ENCODE results near the gene ANKS1B.

Gene ANKS1B

DNA sequence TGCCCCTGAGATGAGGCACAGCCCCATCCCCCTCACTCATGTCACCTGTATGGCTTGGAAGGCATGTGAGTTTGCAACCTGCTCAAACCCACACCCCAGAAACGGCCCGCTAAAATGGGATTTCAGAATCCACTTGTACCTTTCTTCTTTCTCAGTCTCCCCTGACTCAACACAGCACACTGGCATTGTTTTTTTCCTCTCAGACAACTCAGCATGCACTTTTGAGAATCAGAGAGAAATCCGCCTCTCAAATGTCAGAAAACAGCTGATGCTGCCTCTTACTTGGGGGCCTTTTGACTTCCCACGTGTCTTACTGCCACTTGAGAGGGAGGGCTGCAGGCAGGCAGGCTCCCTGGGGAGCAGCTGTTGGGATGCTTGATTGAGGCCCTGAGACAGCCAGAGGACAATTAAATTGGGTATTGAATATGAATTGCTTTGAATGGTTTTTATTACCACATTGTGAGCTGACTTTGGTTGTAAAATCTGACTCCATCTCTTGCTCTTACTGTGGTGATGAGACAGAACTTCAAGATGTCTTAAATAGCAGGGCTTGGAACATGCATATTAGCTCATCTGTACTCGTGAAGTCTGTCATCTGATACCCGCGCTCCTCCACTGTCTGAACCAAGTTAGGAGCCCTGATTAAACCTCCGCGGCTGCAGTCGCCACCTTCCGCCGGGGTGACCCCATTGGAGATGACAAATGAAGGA, 1243.0 kb downstream of the ANKS1B start:
- no peak for DNase-seq (ENCODE audit: low read depth in 1 of 2, low spot score in 1 of 2)

DNA sequence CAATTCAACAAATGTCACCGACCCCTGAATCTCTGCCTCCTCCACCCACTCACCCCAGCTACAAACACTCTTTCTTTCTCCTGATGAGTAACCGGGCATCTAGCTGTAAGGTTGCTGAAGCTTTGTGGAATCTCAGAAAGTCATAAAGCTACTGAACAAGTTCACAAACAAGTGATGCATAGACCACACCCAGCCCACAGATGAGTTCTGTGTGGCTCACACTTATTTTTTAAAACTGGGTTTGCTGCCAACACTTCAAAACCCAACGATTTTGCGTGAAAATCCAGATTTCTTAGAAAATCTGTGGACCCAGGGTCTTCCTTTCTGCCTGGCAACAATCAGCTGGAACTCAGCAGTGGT, 1243.6 kb downstream of the ANKS1B start:
- no peak for DNase-seq (ENCODE audit: low read depth in 1 of 2, low spot score in 1 of 2)

DNA sequence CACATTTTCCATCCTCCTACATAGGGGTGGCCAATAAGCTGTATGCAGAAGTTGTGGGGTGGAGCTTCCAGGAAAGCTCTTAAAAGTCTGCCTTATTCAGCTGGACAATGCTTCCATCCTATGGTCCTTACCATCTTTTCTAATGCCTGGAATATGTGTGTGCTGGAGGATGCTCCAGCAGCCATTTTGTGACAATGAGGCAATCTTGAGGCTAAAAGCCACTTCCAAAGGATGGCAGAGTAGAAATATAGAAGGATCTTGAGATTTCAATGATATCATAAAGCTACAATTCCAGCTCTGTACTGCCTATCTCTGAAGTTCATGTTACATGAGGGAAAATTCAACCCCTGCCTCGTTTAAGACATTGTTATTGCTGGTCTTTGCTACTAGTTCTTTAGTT, 1244.0 kb downstream of the ANKS1B start:
- no peak for DNase-seq (ENCODE audit: low read depth in 1 of 2, low spot score in 1 of 2)

DNA sequence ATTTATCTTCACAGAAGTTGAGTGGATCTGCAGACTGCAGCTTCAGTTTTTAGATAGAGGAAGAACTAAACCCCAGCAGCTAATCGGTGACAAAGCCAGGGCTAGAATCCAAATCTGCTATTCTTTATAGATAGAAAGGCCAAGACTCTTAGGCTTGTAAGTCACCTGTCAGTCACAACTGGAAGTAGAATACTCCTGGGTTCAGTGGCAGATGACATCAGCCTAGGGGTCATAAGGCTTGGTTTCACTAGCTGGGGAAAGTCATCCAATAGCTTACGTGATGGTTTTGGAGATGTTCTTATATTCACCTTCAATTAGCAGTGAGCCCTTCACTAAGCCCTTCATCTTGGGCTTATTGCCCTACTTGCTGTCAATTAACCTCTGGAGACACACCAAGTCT, 1246.2 kb downstream of the ANKS1B start:
- DNase-seq (ENCODE audit: low read depth in 1 of 2, low spot score in 1 of 2) = no peak

GRCh38 chr12:98738002-98738401, 1246.7 kb downstream of the ANKS1B start:
- DNase-seq (ENCODE audit: low read depth in 1 of 2, low spot score in 1 of 2) = no peak

- no peak for DNase-seq (ENCODE audit: low read depth in 1 of 2, low spot score in 1 of 2)
These were observed 1247.4 kb downstream of the ANKS1B start for GRCh38 chr12:98737322-98737712.

- DNase-seq (ENCODE audit: low read depth in 1 of 2, low spot score in 1 of 2) = no peak
These were observed 1248.1 kb downstream of the ANKS1B start for GRCh38 chr12:98736352-98737321.

- DNase-seq (ENCODE audit: low read depth in 1 of 2, low spot score in 1 of 2) = no peak
These were observed 1248.9 kb downstream of the ANKS1B start for GRCh38 chr12:98735821-98736220.

GRCh38 chr12:98733667-98734350, 1250.9 kb downstream of the ANKS1B start:
- DNase-seq (ENCODE audit: low read depth in 1 of 2, low spot score in 1 of 2) = no peak

- no peak for DNase-seq (ENCODE audit: low read depth in 1 of 2, low spot score in 1 of 2)
These were observed 1254.3 kb downstream of the ANKS1B start for GRCh38 chr12:98730412-98730811.

GRCh38 chr12:98727196-98727595, 1257.5 kb downstream of the ANKS1B start:
- no peak for DNase-seq (ENCODE audit: low read depth in 1 of 2, low spot score in 1 of 2)

- peak in 1 of 2 donors; percentile 16 for DNase-seq (ENCODE audit: low read depth in 1 of 2, low spot score in 1 of 2)
These were observed 1259.1 kb downstream of the ANKS1B start for GRCh38 chr12:98725476-98726247.

- DNase-seq (ENCODE audit: low read depth in 1 of 2, low spot score in 1 of 2) = no peak
These were observed 1260.2 kb downstream of the ANKS1B start for GRCh38 chr12:98724384-98725155.

DNA sequence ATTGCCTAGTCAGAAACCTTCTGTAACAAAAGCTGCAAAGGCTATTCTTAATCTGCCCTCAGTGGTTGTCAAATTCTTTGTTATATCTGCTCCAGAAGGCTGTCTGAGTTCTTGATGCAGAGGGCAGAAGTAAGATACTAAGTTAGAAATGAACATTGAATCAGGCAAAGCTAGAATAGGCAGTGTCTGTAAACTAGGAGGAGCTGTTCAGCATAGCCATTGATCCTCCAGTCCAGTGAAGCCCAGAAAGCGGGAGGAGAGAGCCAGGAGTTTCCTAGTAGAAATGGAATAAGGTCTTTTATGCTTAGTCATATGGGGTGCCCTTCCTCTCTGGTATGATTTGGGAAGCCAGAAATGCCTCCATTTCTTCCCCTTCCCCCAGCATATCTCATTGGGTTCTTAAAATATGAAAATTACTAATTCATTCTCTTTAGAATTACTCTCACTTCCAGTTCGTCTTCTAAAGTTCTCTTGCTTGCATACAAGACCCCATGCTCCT, 1263.5 kb downstream of the ANKS1B start:
- DNase-seq (ENCODE audit: low read depth in 1 of 2, low spot score in 1 of 2) = no peak

DNA sequence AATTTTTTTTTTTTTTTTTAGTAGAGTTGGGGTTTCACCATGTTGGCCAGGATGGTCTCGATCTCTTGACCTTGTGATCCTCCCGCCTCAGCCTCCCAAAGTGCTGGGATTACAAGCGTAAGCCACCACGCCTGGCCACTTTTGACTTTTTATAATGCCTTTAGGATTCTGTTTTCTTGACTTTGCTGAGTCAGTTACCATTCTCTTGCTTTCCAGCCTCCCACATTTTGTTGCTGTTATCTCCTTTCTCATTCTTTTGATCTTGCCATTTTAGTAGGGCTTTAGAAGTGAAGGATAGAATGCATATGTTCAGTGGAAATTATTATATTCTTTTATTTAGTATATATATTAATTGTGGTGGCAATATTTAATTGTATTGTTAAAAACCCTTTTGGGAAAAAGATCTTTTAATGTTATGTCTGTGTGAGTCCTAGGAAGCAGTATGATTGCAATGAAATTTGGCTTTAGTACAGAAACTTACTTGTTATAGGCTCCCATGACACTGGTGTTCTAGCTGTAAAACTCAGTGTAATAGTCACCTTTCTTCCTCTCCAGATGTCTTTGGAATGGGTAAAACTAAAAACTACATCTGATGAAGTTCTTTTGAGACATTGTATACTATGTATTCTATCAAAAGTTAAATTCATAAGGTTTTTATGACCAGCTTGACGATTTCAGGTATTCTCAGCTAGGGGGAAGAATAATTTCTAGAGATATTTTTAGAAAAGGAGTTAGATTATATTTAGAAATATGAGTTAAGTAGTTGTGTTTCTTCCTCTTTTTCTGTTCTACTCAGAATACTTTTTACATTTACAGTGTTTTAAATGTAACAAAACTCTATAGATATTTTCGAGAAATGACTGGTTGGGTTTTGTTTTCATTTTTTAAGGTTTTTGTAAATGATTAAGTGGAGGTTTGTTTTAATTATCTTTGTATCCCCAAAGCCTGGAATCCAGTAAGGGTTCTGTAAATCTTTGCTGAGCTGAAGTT, 1264.9 kb downstream of the ANKS1B start:
- no peak for DNase-seq (ENCODE audit: low read depth in 1 of 2, low spot score in 1 of 2)

- no peak for DNase-seq (ENCODE audit: low read depth in 1 of 2, low spot score in 1 of 2)
These were observed 1270.3 kb downstream of the ANKS1B start for GRCh38 chr12:98714426-98714825.

GRCh38 chr12:98709022-98709421, 1275.7 kb downstream of the ANKS1B start:
- DNase-seq (ENCODE audit: low read depth in 1 of 2, low spot score in 1 of 2) = no peak

- no peak for DNase-seq (ENCODE audit: low read depth in 1 of 2, low spot score in 1 of 2)
These were observed 1283.6 kb downstream of the ANKS1B start for GRCh38 chr12:98701166-98701565.

DNA sequence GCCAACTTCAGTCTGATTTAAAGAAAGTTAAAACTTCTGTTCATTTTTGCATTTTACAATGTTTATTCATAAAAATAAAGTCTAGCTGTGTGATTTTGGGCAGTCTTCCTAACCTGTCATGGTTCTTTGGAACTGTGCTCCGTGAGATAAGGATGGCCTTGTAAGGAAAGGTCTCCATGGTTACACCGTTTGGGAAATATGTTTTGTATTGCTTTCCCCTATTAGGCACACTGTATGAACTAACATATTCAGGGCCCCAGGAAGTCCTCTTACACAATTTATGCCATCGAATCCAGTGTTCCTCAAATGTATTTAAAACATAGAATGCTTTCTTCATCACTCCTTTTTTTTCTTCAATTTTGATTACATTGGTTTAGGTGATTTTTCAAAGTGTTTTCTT, 1285.2 kb downstream of the ANKS1B start:
- DNase-seq (ENCODE audit: low read depth in 1 of 2, low spot score in 1 of 2) = no peak

Data from stimulated activated CD4-positive, alpha-beta T cell treated with anti-CD3 and anti-CD28 coated beads, Interleukin-15, amount 100 ng/mL, for 1 hour (primary cell).